ENCODE measurements around the gene TMSB4X.
"Not testable (repeated sequence)": the region's sequence is repeated elsewhere in the genome, so short reads cannot be mapped to it uniquely, and the experiment has no call there.

The TMSB4X gene

DNA sequence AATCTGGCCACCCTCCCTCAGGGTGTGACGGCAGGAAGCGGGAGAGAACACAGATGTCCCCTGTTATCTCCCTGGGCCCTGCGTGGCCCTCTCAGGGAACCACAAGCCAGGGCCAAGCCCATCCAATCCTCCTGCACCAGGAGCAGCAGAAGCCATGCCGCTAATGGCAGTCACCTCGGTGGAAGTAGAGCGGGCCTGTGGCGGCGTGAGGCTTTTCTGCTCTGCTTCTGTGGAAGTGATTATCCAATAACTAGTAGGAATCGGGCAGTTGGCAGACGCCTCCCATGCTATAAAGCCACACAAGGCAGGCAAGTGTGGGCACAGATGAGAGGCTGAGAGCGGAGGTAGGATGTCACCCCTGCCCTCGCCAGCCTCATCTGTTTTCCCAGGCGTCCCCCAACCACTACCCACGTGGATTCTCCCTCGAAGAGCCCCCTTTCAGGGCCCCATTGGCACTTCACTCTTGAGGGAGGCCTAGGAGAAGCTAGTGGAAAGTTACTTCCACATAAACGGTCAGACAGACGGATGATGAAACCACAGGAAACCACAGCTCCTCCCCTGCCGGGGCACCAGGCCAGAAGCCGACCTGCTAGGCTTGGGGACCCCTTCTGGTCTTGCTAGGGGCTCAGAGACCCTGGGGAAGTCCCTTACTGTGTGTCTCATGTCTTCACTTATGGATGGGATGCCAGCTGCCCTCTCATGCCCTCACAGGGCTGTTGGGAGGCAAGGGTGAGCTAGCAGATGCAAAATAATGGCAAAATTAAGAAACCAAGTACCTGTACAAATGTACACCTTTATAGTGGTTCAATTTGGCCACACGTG lies 18.8 kb upstream of the TMSB4X start:
- DNase-seq = no peak

DNA sequence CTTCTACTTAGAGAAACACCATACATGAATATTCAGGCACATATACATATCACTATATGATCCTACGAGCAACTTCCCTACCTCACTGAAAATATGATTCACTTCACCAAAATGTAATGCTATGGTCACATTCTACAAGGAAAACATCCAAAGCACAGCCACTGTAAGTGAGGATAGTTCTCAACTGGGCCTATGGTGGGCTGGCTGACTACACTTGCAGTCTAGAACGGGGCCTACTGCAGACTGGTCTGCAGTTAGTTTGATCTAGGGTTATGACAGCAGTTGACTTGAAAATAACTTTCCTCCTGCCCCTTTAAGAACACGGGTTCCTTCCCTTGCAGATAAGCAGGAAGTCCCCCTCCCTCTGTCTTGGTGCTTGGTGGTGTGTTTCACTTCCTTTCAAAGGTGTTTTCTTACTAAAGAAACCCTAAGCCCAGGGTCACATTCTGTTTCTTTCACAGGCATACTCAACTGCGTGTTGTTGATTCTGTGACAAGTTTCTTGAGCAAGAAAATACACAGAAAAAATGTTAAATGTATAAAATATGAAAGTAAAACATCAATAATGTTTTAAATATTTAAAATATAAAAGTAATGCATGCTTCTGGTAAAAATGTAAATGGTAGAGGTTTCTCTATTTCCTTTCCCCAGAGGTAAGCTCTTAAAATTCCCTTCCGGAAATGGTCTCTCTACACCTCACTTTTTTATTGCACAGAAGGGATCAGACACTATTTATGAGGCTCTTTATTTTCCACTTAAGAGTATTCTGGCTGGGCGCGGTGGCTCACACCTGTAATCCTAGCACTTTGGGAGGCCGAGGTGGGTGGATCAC lies 18.0 kb upstream of the TMSB4X start:
- no peak for DNase-seq

DNA sequence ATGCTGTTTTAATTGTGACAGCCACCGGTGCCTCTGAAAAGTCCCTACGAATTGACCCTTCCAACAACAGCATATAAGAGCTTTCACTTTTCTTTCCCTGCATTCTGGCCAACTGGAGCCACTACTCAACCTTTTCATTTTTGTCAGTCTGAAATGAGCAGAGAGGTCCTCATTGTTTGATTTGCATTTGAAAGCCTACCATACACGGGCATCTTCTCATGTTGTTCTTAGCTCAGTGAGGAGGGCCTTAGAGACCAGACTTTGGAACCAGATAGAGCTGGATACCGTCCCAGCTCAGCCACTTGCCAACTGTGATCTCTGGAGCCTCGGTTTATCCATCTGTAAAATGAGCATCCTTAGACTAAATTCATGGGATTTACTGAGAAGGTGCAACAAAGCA lies 16.9 kb upstream of the TMSB4X start:
- DNase-seq = no peak

DNA sequence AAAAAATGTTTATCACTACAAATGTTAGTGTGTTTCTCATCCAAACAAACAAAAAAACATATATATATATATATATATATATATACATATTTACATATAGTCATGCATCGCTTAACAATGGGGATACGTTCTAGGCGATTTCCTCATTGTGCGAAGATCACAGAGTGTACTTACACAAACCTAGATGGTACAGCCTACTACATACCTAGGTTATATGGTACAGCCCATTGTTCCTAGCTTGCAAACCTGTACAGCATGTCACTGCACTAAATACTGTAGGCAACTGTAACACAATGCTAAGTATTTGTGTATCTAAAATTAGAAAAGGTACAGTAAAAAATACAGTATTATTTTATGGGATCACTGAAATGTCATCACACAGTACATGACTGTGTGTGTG lies 16.4 kb upstream of the TMSB4X start:
- no peak for DNase-seq

DNA sequence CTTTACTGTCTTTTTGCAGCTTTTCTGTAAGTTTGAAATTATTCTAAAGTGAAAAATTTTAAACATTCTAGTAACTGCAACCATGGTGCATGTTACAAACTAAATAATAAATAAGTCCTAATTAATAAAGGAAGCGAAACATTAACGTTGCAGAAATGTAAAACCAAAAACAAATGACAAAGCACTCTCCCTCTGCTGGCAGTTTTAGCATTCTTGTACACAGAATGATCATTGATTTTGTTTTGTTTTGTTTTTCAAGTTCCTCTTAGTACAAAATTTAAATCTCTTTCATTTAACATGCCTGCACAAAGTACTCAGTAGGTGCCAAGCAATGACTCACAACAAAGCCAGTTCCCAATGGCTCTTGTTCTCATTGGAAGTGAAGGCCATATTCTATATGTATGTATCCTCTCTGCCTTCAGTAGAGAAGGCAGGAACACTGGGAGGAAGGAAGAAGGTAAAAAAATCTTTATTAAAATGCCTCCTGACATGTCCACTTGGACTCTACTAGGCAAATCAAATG lies 13.7 kb upstream of the TMSB4X start:
- DNase-seq = no peak

DNA sequence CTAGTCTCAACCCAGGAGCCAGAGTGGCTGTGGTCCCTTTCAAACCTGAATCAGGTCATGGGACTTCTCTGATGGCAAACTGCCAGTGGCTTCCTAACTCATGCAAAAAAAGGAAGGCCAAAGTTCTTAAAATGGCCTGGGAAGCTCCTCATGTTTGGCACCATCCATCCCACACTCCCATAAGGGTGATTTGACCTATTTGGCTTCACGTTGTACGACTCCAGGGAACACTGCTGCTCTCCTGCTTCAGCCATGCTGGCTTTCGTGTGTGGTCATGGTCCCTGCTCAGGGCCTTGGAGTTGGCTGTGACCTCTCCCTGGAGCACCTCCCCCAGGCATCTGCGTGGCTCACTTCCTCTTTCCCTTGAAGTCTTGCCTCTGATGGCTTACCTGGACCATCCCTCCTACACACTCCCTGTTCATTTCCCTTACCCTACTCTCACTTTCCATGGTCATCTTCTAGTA lies 12.8 kb upstream of the TMSB4X start:
- no peak for DNase-seq

DNA sequence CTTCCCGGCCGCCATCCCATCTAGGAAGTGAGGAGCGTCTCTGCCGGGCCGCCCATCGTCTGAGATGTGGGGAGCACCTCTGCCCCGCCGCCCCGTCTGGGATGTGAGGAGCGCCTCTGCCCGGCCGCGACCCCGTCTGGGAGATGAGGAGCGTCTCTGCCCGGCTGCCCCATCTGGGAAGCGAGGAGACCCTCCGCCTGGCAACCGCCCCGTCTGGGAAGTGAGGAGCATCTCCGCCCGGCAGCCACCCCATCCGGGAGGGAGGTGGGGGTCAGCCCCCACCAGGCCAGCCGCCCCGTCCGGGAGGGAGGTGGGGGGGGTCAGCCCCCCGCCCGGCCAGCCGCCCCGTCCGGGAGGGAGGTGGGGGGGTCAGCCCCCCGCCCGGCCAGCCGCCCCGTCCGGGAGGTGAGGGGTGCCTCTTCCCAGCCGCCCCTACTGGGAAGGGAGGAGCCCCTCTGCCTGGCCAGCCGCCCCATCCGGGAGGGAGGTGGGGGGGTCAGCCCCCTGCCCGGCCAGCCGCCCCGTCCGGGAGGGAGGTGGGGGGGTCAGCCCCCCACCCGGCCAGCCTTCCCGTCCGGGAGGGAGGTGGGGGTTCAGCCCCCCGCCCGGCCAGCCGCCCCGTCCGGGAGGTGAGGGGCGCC lies 11.6 kb upstream of the TMSB4X start:
- not testable (repeated sequence) for DNase-seq

DNA sequence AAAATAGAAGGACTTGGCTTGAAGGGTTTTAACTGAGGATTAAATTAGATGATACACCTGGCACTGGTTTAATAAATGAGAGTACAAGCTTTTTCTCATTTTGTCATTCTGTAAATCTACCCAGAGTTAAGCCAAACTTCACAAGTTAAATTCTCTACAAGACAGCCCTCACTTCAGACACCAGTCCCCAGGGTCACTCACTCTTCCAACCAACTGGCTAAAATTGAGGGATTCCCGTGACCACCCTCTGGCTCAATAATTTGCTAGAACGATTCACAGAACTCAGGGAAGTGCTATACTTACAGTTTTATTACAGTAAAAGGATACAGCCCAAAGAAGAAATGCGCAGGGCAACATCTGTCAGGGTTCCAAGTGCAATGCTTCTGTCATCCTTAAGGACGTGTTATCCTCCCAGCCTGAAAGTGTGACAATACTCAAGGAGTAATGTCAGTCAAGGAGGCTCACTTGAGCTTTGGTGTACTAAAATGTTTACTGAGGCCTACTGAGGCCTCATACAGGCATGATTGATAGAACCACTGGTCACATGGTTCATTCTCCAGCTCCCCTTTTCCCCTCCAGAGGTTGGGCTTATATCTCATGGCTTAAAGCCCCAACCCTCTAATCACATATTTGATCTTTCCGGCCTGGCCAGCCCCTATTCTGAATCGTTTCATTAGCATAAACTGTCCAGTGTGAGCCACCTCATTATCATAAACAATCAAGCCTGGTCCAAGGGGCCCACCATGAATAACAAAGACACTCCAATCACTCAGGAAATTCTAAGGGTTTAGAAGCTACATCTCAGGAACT lies 9.6 kb upstream of the TMSB4X start:
- no peak for DNase-seq

DNA sequence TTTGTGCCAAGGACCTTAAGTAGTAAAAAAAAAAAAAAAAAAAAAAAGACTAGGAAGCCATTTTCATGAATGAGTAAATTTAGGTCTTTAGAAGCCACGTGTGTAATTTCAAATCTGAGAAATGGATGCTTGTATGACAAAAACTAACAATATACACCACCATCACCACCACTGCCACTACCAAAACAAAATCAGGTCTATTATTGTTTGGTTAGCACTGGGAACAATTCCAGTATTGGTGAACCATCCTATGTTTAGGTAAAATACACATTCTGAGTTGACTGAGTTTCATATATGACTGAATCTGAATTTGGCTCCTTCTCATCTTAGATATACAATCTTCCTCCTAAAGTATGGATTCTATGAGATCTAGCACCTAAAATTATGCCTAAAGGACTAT lies 8.8 kb upstream of the TMSB4X start:
- no peak for DNase-seq

DNA sequence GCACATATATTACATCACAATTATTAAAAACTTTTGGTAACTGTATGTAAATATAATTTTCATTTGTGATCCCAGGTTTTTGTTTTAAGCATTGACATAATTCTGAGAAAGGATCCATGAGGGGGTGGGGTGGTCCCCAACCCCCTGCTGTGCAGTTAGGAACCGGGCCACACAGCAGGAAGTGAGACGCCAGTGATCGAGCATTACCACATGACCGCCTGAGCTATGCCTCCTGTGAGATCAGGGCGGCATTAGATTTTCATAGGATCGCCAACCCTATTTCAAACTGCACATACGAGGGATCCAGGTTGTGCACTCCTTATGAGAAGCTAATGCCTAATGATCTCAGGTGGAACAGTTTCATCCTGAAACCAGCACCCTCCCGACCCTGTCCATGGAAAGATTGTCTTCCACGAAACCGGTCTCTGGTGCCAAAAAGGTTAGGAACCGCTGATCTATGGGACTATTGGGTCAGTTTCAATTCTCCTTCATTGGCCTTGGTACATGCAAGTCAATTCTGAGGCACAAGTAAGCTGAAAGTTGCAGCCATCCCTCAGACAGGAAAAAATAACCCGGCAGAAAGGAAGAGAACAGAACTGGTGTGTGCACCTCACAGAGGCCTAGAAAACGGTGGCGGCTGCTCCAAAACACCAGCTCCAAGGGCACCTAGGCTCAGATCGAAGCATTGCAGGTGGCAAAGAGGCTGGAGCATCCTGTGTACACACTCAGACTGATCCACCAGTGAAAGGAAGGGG lies 7.0 kb upstream of the TMSB4X start:
- no peak for DNase-seq

DNA sequence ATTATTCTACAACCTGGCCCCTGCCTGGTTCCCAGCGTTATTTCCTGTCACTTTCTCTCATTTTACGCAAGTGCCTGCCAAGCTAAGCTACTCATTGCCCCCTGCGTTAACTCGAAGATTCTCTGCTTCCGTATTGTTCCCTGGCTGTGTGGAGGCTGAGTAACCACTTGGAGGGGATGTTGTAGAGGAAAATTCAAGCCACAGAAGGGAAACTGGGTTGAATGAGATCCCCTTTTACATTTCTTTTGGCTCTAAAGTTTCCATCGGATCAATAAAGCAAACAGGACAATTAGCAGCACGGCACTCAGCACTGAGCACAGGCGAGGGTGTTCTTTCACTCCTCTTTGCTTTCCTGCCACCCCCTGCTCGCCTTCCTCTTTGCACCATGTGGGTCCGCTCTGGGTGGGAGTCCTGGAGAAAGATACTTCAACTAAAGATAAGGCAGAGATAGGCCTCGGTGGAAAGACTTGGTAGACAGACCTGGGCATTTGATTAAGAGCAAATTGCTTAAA lies 4.2 kb upstream of the TMSB4X start:
- peak; percentile 86 for DNase-seq

DNA sequence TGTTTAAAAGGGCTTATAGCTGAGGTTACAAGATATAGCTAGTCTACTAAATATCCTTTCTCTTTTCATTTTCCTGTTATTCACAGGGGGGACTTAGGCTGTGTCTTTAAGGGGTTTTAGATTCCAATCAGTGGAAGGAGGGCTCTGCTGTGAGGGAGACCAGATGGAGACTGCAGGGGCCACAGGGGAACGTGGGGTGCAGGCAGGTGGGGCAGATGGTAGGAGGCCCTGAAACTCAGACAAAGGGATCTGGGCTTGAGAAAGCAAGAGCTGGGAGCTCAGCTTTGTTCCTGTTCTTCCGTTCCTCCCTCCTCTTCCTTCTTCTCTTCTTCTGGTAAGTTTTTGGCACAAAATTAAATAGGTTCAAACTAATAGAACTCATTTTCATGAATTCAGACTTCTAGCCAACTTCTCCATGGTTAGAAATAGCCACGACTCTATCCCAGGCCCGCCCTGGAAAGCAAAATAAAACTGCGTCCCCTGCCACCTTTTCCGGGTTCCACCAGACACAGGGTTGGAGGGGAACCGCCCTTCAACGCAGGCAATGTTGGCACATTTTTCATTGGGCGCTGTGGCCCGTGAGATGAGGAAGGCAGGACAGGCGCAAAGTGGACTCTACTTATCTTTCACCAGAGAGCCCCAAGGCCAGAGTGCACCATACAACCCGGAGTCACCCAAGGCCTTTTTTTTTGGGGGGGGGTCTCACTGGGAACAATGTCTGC lies 3.5 kb upstream of the TMSB4X start:
- DNase-seq = no peak

DNA sequence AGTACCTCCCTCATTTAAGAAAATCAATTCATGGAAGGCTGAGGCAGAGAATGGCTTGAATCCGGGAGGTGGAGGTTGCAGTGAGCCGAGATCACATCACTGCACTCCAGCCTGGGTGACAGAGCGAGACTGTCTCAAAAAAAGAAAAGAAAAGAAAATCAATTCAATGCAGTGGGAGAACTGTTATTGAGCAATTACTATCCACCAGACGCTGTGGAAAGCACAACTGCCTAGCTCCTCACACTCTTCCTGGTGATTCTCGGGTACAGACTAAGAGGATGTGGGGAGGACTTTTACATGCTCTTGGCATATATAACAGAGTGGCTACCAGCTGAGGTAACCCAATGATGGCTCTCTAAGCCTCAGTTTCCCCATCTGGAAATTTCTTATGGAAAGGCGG lies 2.7 kb upstream of the TMSB4X start:
- DNase-seq = no peak

DNA sequence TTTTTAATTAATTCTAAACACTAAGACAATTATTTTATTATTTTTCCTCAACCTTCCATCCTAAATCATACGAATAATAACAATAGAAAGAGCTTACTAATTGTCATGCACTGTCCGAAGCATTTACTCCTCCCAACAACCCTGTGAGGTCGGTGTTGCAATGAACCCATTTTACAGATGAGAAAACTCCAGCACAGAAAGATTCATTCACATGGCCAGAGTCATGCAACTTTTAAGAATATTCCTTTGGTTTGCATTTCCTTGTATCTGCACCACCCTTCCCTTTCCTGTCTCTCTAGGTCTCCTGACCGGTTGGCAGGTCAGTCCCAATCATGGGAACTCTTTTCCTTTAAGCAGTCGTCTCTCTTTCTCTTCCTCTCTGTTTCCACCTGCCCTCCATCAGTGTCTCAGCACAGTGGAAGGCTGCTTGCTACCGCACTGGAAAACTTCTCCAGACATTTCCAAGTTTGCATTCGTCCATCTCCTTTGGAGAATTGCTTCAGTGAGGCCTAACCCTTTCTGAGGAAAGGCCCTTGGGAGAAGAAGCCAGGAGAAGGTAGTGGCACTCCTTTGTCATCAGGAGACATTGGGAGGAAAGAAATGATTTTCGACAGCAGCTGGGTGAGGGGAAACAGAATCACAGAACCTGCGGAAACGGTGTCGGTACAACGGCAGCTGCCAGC lies 1.9 kb upstream of the TMSB4X start:
- DNase-seq = no peak

DNA sequence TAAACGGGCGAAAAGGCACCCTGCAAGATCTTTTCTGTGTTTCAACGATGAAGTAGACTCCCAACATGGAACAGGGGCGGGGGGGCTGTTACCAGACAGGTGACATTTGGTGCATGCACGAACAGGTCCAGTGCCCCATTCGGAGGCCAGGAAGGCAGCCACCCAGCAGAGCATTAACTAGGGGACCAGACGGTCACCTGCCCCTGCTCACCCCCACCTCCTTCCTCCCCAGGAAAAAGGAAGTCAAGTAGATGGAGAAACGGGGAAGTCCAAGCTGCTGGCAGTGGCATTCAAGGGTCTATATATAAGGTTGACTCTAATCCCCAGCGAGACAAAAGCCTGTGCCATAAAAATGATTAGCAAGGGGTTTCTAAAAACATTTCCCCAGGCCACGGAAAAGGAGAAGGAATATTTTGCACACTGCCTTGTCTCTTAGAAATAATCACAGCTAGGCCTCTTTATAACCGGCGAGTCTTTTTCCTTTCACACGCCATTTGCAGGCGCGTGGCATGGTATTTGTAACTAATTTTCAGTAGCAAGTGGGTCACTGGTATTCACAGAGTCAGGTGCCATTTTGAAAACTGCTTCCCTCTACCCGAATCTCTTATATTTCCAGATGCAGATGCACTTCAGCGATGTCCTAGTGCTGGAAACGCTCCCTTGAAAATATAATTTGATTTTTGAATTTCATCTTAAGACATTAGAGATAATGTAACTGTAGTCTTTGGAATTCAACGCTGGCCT lies 1.2 kb upstream of the TMSB4X start:
- DNase-seq = peak; percentile 89

DNA sequence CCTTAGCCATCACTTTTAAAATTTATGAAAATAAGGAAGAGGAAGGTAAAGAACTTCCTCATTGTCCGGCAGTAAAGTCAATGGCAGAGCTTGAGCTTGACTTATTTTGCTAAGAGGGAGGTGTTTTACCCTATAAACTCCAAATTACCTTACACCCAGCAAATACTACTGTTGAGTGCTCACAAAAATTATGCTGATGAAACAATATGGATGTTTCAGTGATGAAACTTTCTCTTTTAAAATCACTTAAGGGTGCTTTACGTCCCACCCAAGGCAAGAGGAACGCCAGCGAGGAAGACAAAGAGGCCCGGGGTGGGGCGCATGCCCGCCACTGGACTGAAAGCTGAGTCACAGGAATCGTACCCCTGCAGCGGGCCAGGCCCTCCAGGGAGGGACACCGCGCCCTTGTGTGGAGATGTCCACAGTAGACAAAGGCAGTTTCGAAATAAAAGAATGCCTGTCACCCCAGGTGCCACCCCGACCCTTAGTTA lies 560 bp upstream of the TMSB4X start:
- DNase-seq = peak; percentile 82

DNA sequence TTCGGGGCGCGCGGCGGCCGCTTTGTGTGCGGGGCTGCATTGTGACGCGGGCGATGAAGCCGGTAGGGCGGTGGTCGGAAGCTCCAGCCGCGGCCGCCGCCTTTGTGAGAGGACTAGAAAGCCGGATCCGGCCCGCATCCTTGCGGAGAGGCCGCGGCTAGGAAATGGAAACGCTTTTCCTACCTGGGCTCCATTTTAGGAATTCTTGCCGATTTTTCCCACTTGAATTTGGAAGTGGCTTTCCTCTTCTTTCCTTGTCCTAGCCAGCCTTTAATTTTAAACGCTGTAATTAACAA lies 708 bp downstream of the TMSB4X start:
- no peak for DNase-seq

DNA sequence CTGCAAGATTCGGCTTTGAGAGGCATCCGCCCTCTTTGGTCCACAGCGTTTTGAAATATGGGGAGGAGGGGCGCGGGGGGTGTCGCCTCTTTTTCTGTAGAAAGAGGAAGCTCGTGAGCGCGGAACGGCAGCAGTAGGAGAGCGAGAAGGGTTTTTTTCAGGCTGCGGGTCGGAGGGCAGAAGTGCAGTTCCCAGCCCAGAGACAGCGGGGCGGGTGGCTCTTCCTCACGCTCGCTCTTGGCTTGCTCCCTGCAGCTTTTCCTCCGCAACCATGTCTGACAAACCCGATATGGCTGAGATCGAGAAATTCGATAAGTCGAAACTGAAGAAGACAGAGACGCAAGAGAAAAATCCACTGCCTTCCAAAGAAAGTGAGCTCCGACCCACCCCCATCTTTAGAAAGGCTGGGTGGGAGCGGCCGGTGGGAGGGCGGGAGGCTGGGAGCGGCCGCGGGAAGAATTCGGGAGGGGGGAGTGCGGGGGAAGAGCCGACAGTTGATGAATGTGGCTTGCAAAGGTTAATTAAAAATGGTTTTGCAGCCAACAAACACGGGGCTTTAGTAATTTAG lies 1.2 kb downstream of the TMSB4X start:
- peak; percentile 71 for DNase-seq

Measured in NCI-H146 (cell line).